HEK293T (cell line): Measurements from ENCODE around the gene TWF1.

Experiments used
- CTCF ChIA-PET: fragments of 350-600 bp; formaldehyde crosslinking; extraction: SDS; loops from one replicate; lab custom pipeline; 2021; ENCODE audit warnings: antibody characterized with exemption, inconsistent platforms; lab: Yijun Ruan, JAX
- POLR2A ChIA-PET: fragments of 350-600 bp; formaldehyde crosslinking; extraction: SDS; loops from one replicate; lab custom pipeline; 2020; ENCODE audit warnings: antibody characterized with exemption, inconsistent platforms; lab: Yijun Ruan, JAX
- DNase-seq: peaks from one replicate; pipeline ENCODE4 v3.0.0; 2012; ENCODE audit warnings: mixed read lengths; ENCODE audit errors: extremely low spot score
- ARNT ChIP-seq: fragments of 450-650 bp; IDR thresholded peaks from 2 replicates; pipeline ENCODE4 v1.6.1; 2017; ENCODE audit warnings: mild to moderate bottlenecking
- BHLHE40 ChIP-seq: fragments of 450-650 bp; IDR thresholded peaks from 2 replicates; pipeline ENCODE4 v1.6.1; 2016; ENCODE audit warnings: mild to moderate bottlenecking, moderate library complexity, borderline replicate concordance
- CTBP1 ChIP-seq: fragments of 450-650 bp; IDR thresholded peaks from 2 replicates; pipeline ENCODE4 v1.6.1; 2016; ENCODE audit warnings: borderline replicate concordance
- ELF4 ChIP-seq: fragments of 450-650 bp; IDR thresholded peaks from 2 replicates; pipeline ENCODE4 v1.6.1; 2017; ENCODE audit warnings: antibody characterized with exemption
- FOXA1 ChIP-seq: fragments of 450-650 bp; IDR thresholded peaks from 2 replicates; pipeline ENCODE4 v1.6.1; 2016; ENCODE audit warnings: mild to moderate bottlenecking
- FOXK2 ChIP-seq: fragments of 450-650 bp; IDR thresholded peaks from 2 replicates; pipeline ENCODE4 v1.6.1; 2016; ENCODE audit warnings: mild to moderate bottlenecking
- FOXM1 ChIP-seq: fragments of 450-650 bp; IDR thresholded peaks from 2 replicates; pipeline ENCODE4 v1.6.1; 2017; ENCODE audit warnings: mild to moderate bottlenecking, borderline replicate concordance
- HDGF ChIP-seq: fragments of 450-650 bp; IDR thresholded peaks from 2 replicates; pipeline ENCODE4 v1.6.1; 2017; ENCODE audit warnings: antibody characterized with exemption, borderline replicate concordance
- L3MBTL2 ChIP-seq: fragments of 450-650 bp; conservative IDR thresholded peaks from 2 replicates; pipeline ENCODE4 v1.6.1; 2016; ENCODE audit warnings: mild to moderate bottlenecking
- LEF1 ChIP-seq: fragments of 450-650 bp; IDR thresholded peaks from 2 replicates; pipeline ENCODE4 v1.6.1; 2017; ENCODE audit warnings: mild to moderate bottlenecking, borderline replicate concordance
- NFRKB ChIP-seq: fragments of 450-650 bp; IDR thresholded peaks from 2 replicates; pipeline ENCODE4 v1.6.1; 2016; ENCODE audit warnings: mild to moderate bottlenecking, moderate library complexity
- PKNOX1 ChIP-seq: fragments of 450-650 bp; IDR thresholded peaks from 2 replicates; pipeline ENCODE4 v1.6.1; 2016
- SP1 ChIP-seq: fragments of 450-650 bp; IDR thresholded peaks from 2 replicates; pipeline ENCODE4 v1.6.1; 2017
- SUZ12 ChIP-seq: fragments of 450-650 bp; IDR thresholded peaks from 2 replicates; pipeline ENCODE4 v1.6.1; 2016; ENCODE audit warnings: mild to moderate bottlenecking
- TARDBP ChIP-seq: fragments of 450-650 bp; IDR thresholded peaks from 2 replicates; pipeline ENCODE4 v1.6.1; 2016
- ZNF384 ChIP-seq: fragments of 450-650 bp; IDR thresholded peaks from 2 replicates; pipeline ENCODE4 v1.6.1; 2016

TWF1 gene

GRCh38 chr12:43815416-43815815, 9.3 kb upstream of the TWF1 start:
- no peak for TF ChIP-seq ELF4
- no peak for TF ChIP-seq PKNOX1
- TF ChIP-seq CTBP1: no peak
- no peak for TF ChIP-seq ZNF384
- TF ChIP-seq TARDBP: no peak
- POLR2A ChIA-PET: interaction anchor here (3.2 kb wide), 1 partner anchor 10 kb away, joined by 23 read pairs; the partner anchor contains the start of gene TWF1
- no peak for DNase-seq
- CTCF ChIA-PET: no interaction called here

GRCh38 chr12:43812926-43813325, 6.8 kb upstream of the TWF1 start:
- TF ChIP-seq CTBP1 (no peak), ZNF384 (no peak), FOXK2 (no peak), NFRKB (no peak), SUZ12 (no peak), LEF1 (no peak), ARNT (no peak), L3MBTL2 (no peak)
- ChIA-PET POLR2A (no interaction called here), CTCF (no interaction called here)
- no peak for DNase-seq

- ChIA-PET POLR2A (interaction anchor here (0.6 to 0.7 kb wide), 2 partner anchors 71 to 563 kb away, joined by 3 to 4 read pairs; no protein-coding TSS in a partner anchor), CTCF (no interaction called here)
- no peak for DNase-seq
- no peak for TF ChIP-seq PKNOX1
- no peak for TF ChIP-seq TARDBP
- TF ChIP-seq L3MBTL2: no peak
- no peak for TF ChIP-seq FOXK2
- TF ChIP-seq LEF1: no peak
- TF ChIP-seq HDGF: no peak
- TF ChIP-seq SUZ12: no peak
These were observed 5.9 kb upstream of the TWF1 start for GRCh38 chr12:43812057-43812456.

- ChIA-PET CTCF (no interaction called here), POLR2A (interaction anchor here (1.1 to 3.4 kb wide), 4 partner anchors 9 to 26 kb away, joined by 3 to 23 read pairs (median 9); no protein-coding TSS in a partner anchor)
- DNase-seq: no peak
- TF ChIP-seq SUZ12: no peak
- TF ChIP-seq SP1: no peak
- no peak for TF ChIP-seq FOXK2
- TF ChIP-seq TARDBP: no peak
- no peak for TF ChIP-seq ZNF384
- no peak for TF ChIP-seq NFRKB
- TF ChIP-seq L3MBTL2: no peak
- TF ChIP-seq ARNT: no peak
- no peak for TF ChIP-seq LEF1
- no peak for TF ChIP-seq BHLHE40
- TF ChIP-seq FOXA1: no peak
- no peak for TF ChIP-seq CTBP1
- no peak for TF ChIP-seq HDGF
- TF ChIP-seq PKNOX1: no peak
- TF ChIP-seq FOXM1: no peak
- TF ChIP-seq ELF4: no peak
These were observed 1.3 kb upstream of the TWF1 start for GRCh38 chr12:43807386-43807785.

- TF ChIP-seq HDGF: no peak
- no peak for TF ChIP-seq ZNF384
- TF ChIP-seq BHLHE40: no peak
- TF ChIP-seq TARDBP: no peak
- no peak for TF ChIP-seq CTBP1
- TF ChIP-seq L3MBTL2: no peak
- no peak for TF ChIP-seq ELF4
- TF ChIP-seq FOXM1: no peak
- no peak for TF ChIP-seq PKNOX1
- TF ChIP-seq SP1: no peak
- no peak for DNase-seq
- ChIA-PET POLR2A (interaction anchor here (1.0 to 3.4 kb wide), 10 partner anchors 8 to 75 kb away, joined by 3 to 31 read pairs (median 8); partner anchors contain the start of gene TMEM117), CTCF (no interaction called here)
These were observed 588 bp upstream of the TWF1 start for GRCh38 chr12:43806737-43807072.

GRCh38 chr12:43805149-43805859, 813 bp downstream of the TWF1 start:
- no peak for DNase-seq
- TF ChIP-seq ELF4: no peak
- ChIA-PET CTCF (no interaction called here), POLR2A (interaction anchor here (0.6 to 3.4 kb wide), 13 partner anchors 11 to 77 kb away, joined by 3 to 31 read pairs (median 6); partner anchors contain the start of gene TMEM117)
